T-cell (primary cell): ENCODE results near the gene CDH11. TPM values are rescaled to one million over a fixed set of nuclear protein-coding genes. Genes with fewer than 3 reads are reported as not detected.

Source experiments
- ATAC-seq, 4 experiments: fragments of 200-7000 bp in 3 of 4; fragments of 150-1000 bp in 1 of 4; cut with Tn5 transposase; replicated peaks in 1 of 4; 1 replicate in 3 of 4; 2 replicates in 1 of 4; pipeline ENCODE4 v1.10.0; 2021; ENCODE audit warnings: moderate library complexity in 3 of 4, mild to moderate bottlenecking in 2 of 4, moderate number of reproducible peaks in 1 of 4
- CTCF ChIA-PET, 2 donors: fragments of 300-600 bp; sonication (Branson Sonifier 250); formaldehyde crosslinking; loops; one replicate each; lab custom pipeline; 2022; ENCODE audit warnings: antibody characterized with exemption in 2 of 2; lab: Charles Lee
- POLR2A ChIA-PET, 2 donors: fragments of 300-600 bp; sonication (Branson Sonifier 250); formaldehyde crosslinking; loops; one replicate each; lab custom pipeline; 2022; ENCODE audit warnings: antibody characterized with exemption in 2 of 2; lab: Charles Lee
- DNase-seq, 35 experiments: peaks; one replicate each; pipeline versions ENCODE4 v3.0.0 to v3.0.0-alpha.2; 2013 to 2023
- H3K27ac ChIP-seq: one replicate; pipeline ENCODE4 v1.5.1; 2013; ENCODE audit warnings: low read length
- H3K27me3 ChIP-seq, 2 experiments: replicated peaks in 1 of 2; 1 replicate in 1 of 2; 2 replicates in 1 of 2; pipeline versions ENCODE4 v1.6.1 to v1.7.0; 2013; ENCODE audit warnings: low read length in 1 of 2, mixed read lengths in 1 of 2; ENCODE audit not compliant: control insufficient read depth in 2 of 2, insufficient read depth in 2 of 2; ENCODE audit errors: extremely low read depth in 1 of 2
- H3K36me3 ChIP-seq, 2 donors: 1 replicate in 1 of 2; 2 replicates in 1 of 2; pipeline versions ENCODE4 v1.6.1 to v1.7.0; 2013; ENCODE audit warnings: low read length in 1 of 2; ENCODE audit not compliant: control insufficient read depth in 2 of 2, insufficient read depth in 1 of 2; ENCODE audit errors: extremely low read depth in 1 of 2
- H3K4me1 ChIP-seq, 2 experiments: 1 replicate in 1 of 2; 2 replicates in 1 of 2; pipeline versions ENCODE4 v1.6.1 to v1.7.0; 2013; ENCODE audit warnings: low read length in 2 of 2, mixed read lengths in 1 of 2; ENCODE audit not compliant: insufficient read depth in 2 of 2, control insufficient read depth in 1 of 2; ENCODE audit errors: extremely low read depth in 1 of 2
- H3K4me3 ChIP-seq, 2 donors: 1 replicate in 1 of 2; 2 replicates in 1 of 2; pipeline versions ENCODE4 v1.5.1 to v1.7.0; 2013; ENCODE audit warnings: mild to moderate bottlenecking in 2 of 2, low read length in 1 of 2, moderate library complexity in 1 of 2; ENCODE audit not compliant: control insufficient read depth in 1 of 2; ENCODE audit errors: extremely low read depth in 1 of 2
- H3K9me3 ChIP-seq: 2 replicates; pipeline ENCODE4 v1.7.0; 2013
- H3K27ac Mint-ChIP-seq, 2 donors: one replicate each; pipeline ENCODE4 v1.8.0; 2020 to 2021; ENCODE audit warnings: mild to moderate bottlenecking in 2 of 2, mixed read lengths in 2 of 2
- H3K27me3 Mint-ChIP-seq, 2 donors: one replicate each; pipeline ENCODE4 v1.8.0; 2021 to 2022; ENCODE audit warnings: mixed read lengths in 2 of 2
- H3K36me3 Mint-ChIP-seq: one replicate; pipeline ENCODE4 v1.8.0; 2021; ENCODE audit warnings: mixed read lengths
- H3K4me1 Mint-ChIP-seq, 3 donors: one replicate each; pipeline ENCODE4 v1.8.0; 2020 to 2022; ENCODE audit warnings: mixed read lengths in 3 of 3, mild to moderate bottlenecking in 1 of 3
- H3K4me3 Mint-ChIP-seq, 3 donors: one replicate each; pipeline ENCODE4 v1.8.0; 2020 to 2022; ENCODE audit warnings: mild to moderate bottlenecking in 3 of 3, mixed read lengths in 3 of 3, moderate library complexity in 3 of 3
- H3K9me3 Mint-ChIP-seq, 3 donors: one replicate each; pipeline ENCODE4 v1.8.0; 2020 to 2022; ENCODE audit warnings: mixed read lengths in 3 of 3
- WGBS: methylation state at CpG from one replicate; pipeline ENCODE4 v1.1.5; 2013; ENCODE audit warnings: missing lambda C conversion rate; ENCODE audit not compliant: insufficient coverage; 5-methylcytosine and 5-hydroxymethylcytosine counted together
- total RNA-seq, 35 experiments: library from RNA in 6 of 35; stranded (reverse) in 6 of 35; fragments of 120-200 nt in 1 of 35; gene quantifications; one replicate each; pipeline versions ENCODE4 v1.2.1 to v1.2.4 and lab custom pipeline; 2013 to 2026

CDH11 gene, protein sequence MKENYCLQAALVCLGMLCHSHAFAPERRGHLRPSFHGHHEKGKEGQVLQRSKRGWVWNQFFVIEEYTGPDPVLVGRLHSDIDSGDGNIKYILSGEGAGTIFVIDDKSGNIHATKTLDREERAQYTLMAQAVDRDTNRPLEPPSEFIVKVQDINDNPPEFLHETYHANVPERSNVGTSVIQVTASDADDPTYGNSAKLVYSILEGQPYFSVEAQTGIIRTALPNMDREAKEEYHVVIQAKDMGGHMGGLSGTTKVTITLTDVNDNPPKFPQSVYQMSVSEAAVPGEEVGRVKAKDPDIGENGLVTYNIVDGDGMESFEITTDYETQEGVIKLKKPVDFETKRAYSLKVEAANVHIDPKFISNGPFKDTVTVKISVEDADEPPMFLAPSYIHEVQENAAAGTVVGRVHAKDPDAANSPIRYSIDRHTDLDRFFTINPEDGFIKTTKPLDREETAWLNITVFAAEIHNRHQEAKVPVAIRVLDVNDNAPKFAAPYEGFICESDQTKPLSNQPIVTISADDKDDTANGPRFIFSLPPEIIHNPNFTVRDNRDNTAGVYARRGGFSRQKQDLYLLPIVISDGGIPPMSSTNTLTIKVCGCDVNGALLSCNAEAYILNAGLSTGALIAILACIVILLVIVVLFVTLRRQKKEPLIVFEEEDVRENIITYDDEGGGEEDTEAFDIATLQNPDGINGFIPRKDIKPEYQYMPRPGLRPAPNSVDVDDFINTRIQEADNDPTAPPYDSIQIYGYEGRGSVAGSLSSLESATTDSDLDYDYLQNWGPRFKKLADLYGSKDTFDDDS
- total RNA-seq (1 to 10 TPM in 1 of 5 donors, under 1 TPM in 2, not detected in 2; 0.10 to 1.1 (median 0.53) TPM), total RNA-seq (lab: John Stamatoyannopoulos, UW) (0 to 0.13 (median 0) reads per million in 29 experiments)
- 1.1 TPM for total RNA-seq (2013)

DNA sequence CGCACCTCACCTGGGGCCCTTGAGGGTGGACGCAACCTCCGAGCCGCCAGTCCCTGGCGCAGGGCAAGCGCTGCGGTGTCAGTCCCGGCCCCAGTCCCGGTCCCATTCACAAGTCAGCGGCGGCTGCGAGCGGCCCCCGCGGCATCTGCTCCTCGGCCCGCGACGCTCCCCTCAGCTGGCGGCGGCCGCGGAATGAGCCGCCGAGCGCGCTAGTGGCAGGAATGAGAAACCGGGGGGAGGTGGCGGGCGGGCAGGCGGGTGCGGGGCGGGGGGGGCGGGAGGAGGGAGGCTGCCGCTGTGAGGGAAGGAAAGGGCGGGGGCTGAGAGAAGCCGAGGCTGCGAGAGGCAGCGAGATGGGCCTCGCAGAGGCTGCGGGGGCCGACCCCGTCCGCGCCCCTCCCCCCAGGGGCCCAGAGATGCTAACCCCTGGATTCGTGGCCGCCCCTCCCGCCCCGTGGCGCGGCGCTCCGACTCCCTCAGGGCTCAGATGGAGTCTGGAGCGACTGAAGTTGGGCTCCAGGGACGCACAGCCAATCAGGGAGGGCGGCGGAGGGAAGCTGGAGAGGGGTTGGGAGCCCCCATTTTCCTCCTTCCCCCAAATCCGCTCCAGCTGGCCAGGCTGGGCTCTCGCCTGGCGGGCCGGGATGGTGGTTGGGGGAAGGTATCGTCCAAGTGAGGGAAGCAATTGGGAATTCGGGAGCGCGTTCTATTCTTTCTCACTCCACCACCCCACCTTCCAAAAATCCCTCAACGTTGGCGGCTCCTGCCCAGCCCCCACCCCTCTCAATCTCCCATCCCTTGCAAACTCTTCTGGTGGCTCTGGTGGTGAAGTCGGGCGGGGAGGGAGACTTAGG is at the start of gene CDH11:
Gene CDH11 (minus strand): TSS at position 194 of the 854 bp plus-strand sequence. CDS start 117,194 bp downstream, outside the sequence.
- Histone ChIP-seq H3K4me3 (no peak within 1 kb of the TSS), H3K36me3 (no peaks in the 10 kb centered on the region), H3K4me1 (no peaks in the 10 kb centered on the region), H3K9me3 (no peaks in the 10 kb centered on the region), H3K27ac (no peak within 1 kb of the TSS), H3K27me3 (peaks cover 14 to 36% of the 10 kb centered on the region in 2 experiments)
- Mint-ChIP-seq H3K27me3 (peaks cover 21 to 37% of the 10 kb centered on the region in 2 donors), H3K27ac (no peak within 1 kb of the TSS), H3K4me1 (peaks cover 0 to 3% (median 0%) of the 10 kb centered on the region in 3 donors), H3K9me3 (peaks cover 0 to 2% (median 0%) of the 10 kb centered on the region in 3 donors), H3K36me3 (no peaks in the 10 kb centered on the region), H3K4me3 (no peak within 1 kb of the TSS)
- no peak for DNase-seq
- WGBS: 5% methylated on average over 32 of the region's 69 CpGs
- ChIA-PET CTCF (no interaction called here), POLR2A (no interaction called here)
- ATAC-seq: no peak

DNA sequence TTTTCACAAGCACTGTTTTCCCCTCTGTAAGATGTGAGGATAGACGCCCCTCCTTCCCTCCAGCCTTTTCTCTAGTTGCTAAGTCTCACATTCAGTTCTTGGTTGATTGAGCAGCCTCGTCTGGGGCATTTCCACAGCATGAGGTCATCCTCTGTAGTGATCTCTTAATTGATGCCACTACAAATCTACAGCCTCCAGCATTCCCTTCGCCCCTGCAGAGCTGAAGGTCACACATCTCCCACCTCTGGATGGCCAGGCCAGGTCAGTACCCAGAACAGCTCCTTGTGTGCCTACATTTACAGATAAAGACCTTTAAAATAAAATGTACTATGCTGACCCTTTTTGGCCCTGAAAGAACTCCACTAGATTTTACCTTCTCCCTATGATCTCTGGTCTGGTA is 32.5 kb upstream of the CDH11 start:
- CTCF ChIA-PET: no interaction called here
- POLR2A ChIA-PET: no interaction called here
- H3K27ac ChIP-seq: no peak overlapping the region
- ATAC-seq (no peak), DNase-seq (no peak)
- peaks cover 9 to 12% (median 9%) of the 10 kb centered on the region in 3 donors for H3K9me3 Mint-ChIP-seq
- no peaks in the 10 kb centered on the region for H3K27me3 Mint-ChIP-seq
- H3K4me3 ChIP-seq: no peak overlapping the region
- H3K27ac Mint-ChIP-seq: no peak overlapping the region
- H3K36me3 ChIP-seq: no peaks in the 10 kb centered on the region
- no peak overlapping the region for H3K4me3 Mint-ChIP-seq
- no peaks in the 10 kb centered on the region for H3K9me3 ChIP-seq
- H3K36me3 Mint-ChIP-seq: no peaks in the 10 kb centered on the region
- whole genome bisulfite sequencing: 10% methylated on average over 3 of the region's 3 CpGs
- H3K4me1 Mint-ChIP-seq: no peaks in the 10 kb centered on the region
- no peaks in the 10 kb centered on the region for H3K27me3 ChIP-seq
- no peaks in the 10 kb centered on the region for H3K4me1 ChIP-seq

DNA sequence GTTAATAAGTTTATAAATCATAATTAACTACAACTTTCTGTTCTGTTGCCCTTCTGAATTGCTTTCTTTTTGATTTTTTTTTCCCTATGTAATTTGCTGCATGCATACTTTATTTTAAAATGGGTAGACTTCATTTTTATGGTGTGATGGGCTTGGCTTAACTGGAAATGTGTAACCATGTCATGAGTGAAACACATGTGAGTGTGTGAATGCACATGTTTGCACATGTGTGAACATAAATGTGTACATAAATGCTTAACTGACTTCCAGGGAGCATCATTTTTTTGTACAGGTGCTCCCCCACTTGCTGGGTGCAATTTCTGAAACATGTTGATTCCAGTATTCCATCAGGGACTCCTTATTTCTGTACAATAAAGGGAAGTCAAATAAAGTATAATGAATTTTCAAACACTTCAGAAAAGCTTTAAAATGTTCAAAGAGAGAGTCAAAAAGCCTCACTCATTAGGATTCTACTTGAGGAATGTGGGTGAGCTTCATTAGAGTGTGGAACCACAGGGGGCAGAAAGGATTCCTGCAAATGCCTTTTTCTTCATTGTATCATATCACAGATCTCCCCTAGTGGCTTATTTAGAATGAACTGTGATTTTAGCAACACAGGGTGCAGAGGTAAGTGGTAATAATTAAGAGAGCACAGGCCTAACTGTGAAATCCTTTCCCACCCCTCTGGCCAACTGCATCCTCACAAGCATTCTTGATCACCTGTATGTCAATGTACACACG is 31.7 kb upstream of the CDH11 start:
- Mint-ChIP-seq H3K27me3 (no peaks in the 10 kb centered on the region), H3K4me3 (no peak overlapping the region), H3K9me3 (peaks cover 7 to 15% (median 11%) of the 10 kb centered on the region in 3 donors), H3K36me3 (no peaks in the 10 kb centered on the region), H3K27ac (no peak overlapping the region), H3K4me1 (no peaks in the 10 kb centered on the region)
- no CpG with 5 or more reads among the region's 1 CpG for WGBS
- Histone ChIP-seq H3K4me3 (no peak overlapping the region), H3K36me3 (no peaks in the 10 kb centered on the region), H3K27ac (no peak overlapping the region), H3K4me1 (no peaks in the 10 kb centered on the region), H3K27me3 (no peaks in the 10 kb centered on the region), H3K9me3 (no peaks in the 10 kb centered on the region)
- no peak for ATAC-seq
- ChIA-PET POLR2A (no interaction called here), CTCF (no interaction called here)
- DNase-seq: no peak

DNA sequence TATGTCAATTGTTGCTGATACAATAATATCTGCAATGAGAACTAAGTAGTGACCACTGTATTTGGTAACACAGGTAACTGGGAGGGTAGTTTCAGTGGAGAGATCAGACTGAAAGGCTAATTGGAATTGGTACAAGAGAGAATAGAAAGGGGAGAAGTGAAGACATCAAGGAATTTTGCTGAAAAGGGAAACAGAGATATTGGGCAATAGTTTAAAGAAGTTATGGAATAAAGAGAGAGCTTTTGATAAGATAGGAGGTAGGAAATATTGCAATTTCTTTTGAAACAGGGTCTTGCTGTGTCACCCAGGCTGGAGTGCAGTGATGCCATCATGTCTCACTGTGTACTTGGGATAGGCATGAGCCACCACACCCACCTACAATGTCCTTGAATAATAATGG is 26.9 kb upstream of the CDH11 start:
- H3K4me1 ChIP-seq: no peaks in the 10 kb centered on the region
- H3K27me3 Mint-ChIP-seq: no peaks in the 10 kb centered on the region
- no peak for DNase-seq
- no peak for ATAC-seq
- ChIA-PET POLR2A (no interaction called here), CTCF (no interaction called here)
- no peaks in the 10 kb centered on the region for H3K4me1 Mint-ChIP-seq
- H3K36me3 ChIP-seq: no peaks in the 10 kb centered on the region
- no peaks in the 10 kb centered on the region for H3K36me3 Mint-ChIP-seq
- H3K27me3 ChIP-seq: no peaks in the 10 kb centered on the region
- H3K9me3 ChIP-seq: no peaks in the 10 kb centered on the region
- no peak overlapping the region for H3K27ac Mint-ChIP-seq
- no peak overlapping the region for H3K4me3 Mint-ChIP-seq
- H3K9me3 Mint-ChIP-seq: peaks cover 12 to 18% (median 14%) of the 10 kb centered on the region in 3 donors
- no peak overlapping the region for H3K27ac ChIP-seq
- H3K4me3 ChIP-seq: no peak overlapping the region

DNA sequence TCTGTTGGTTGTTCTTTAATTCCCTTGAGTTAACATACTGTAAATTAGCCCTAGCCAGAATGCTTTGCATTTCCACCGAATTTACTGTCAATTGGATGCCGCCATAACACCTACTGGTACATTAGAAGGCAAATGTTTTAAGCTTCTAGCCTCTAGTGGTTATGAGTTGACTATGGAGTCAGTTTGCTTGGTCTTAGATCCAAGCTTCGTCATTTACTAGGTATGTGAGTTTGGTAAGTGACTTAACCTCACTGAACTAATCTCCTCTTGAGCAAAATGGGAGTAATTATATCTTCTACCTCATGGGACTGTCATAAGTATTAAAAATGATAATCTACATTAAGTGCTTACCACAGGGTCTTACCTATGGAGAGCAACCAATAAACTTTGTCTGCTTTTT is 20.4 kb upstream of the CDH11 start:
- no peaks in the 10 kb centered on the region for H3K27me3 ChIP-seq
- no peaks in the 10 kb centered on the region for H3K36me3 ChIP-seq
- no CpG with 5 or more reads among the region's 3 CpGs for WGBS
- Mint-ChIP-seq H3K4me3 (no peak overlapping the region), H3K36me3 (no peaks in the 10 kb centered on the region), H3K4me1 (no peaks in the 10 kb centered on the region), H3K27ac (no peak overlapping the region), H3K27me3 (no peaks in the 10 kb centered on the region), H3K9me3 (peaks cover 8 to 10% (median 9%) of the 10 kb centered on the region in 3 donors)
- POLR2A ChIA-PET: no interaction called here
- no peak overlapping the region for H3K4me3 ChIP-seq
- no peak for ATAC-seq
- no peaks in the 10 kb centered on the region for H3K4me1 ChIP-seq
- DNase-seq: no peak
- H3K9me3 ChIP-seq: no peaks in the 10 kb centered on the region
- CTCF ChIA-PET: no interaction called here
- no peak overlapping the region for H3K27ac ChIP-seq
